HG03139 (cell line): Measurements from ENCODE around the gene SNX10.

ENCODE experiments used
- ATAC-seq: cut with Tn5 transposase; IDR thresholded peaks from one replicate; pipeline ENCODE4 v1.9.1; 2021; ENCODE audit not compliant: unreplicated experiment

Gene SNX10

GRCh38 chr7:26295586-26295985, 3.9 kb downstream of the SNX10 start:
- no peak for ATAC-seq

GRCh38 chr7:26298472-26299058, 6.9 kb downstream of the SNX10 start:
- ATAC-seq = no peak

GRCh38 chr7:26305090-26305868, 13.6 kb downstream of the SNX10 start:
- peak; percentile 45 for ATAC-seq

GRCh38 chr7:26305869-26306665, 14.4 kb downstream of the SNX10 start:
- ATAC-seq = no peak

GRCh38 chr7:26306790-26307189, 15.1 kb downstream of the SNX10 start:
- ATAC-seq = no peak

GRCh38 chr7:26307226-26307625, 15.6 kb downstream of the SNX10 start:
- no peak for ATAC-seq

- ATAC-seq = no peak
Measured at GRCh38 chr7:26307791-26308190, 16.1 kb downstream of the SNX10 start.

GRCh38 chr7:26308551-26308950, 16.9 kb downstream of the SNX10 start:
- no peak for ATAC-seq

GRCh38 chr7:26309089-26309488, 17.4 kb downstream of the SNX10 start:
- ATAC-seq = no peak

GRCh38 chr7:26311798-26312197, 20.1 kb downstream of the SNX10 start:
- ATAC-seq = no peak

GRCh38 chr7:26317211-26317610, 25.5 kb downstream of the SNX10 start:
- ATAC-seq = no peak

GRCh38 chr7:26318921-26319320, 27.3 kb downstream of the SNX10 start:
- ATAC-seq = no peak

GRCh38 chr7:26319636-26320035, 28.0 kb downstream of the SNX10 start:
- no peak for ATAC-seq

GRCh38 chr7:26320878-26321277, 29.2 kb downstream of the SNX10 start:
- ATAC-seq = no peak

- ATAC-seq = no peak
Measured at GRCh38 chr7:26321435-26321834, 29.8 kb downstream of the SNX10 start.

GRCh38 chr7:26326211-26326610, 34.5 kb downstream of the SNX10 start:
- no peak for ATAC-seq

GRCh38 chr7:26328498-26329390, 37.1 kb downstream of the SNX10 start:
- peak; percentile 37 for ATAC-seq

GRCh38 chr7:26329520-26330255, 38.0 kb downstream of the SNX10 start:
- ATAC-seq = peak; percentile 62

- ATAC-seq = no peak
Measured at GRCh38 chr7:26331113-26331512, 39.5 kb downstream of the SNX10 start.

- ATAC-seq = no peak
Measured at GRCh38 chr7:26331789-26332188, 40.1 kb downstream of the SNX10 start.
